Activated naive CD4-positive, alpha-beta T cell treated with anti-CD3 and anti-CD28 coated beads, Interleukin-2, amount 50 U/mL, for 24 hours (primary cell): ENCODE measurements around the gene NECAB3.
"Not testable (repeated sequence)": the region's sequence is repeated elsewhere in the genome, so short reads cannot be mapped to it uniquely, and the experiment has no call there.

Source experiments
- H3K27ac Mint-ChIP-seq: one replicate; pipeline ENCODE4 v1.8.0; 2021; ENCODE audit warnings: mild to moderate bottlenecking, mixed read lengths
- H3K27me3 Mint-ChIP-seq: one replicate; pipeline ENCODE4 v1.8.0; 2021; ENCODE audit warnings: mixed read lengths
- H3K36me3 Mint-ChIP-seq: one replicate; pipeline ENCODE4 v1.8.0; 2021; ENCODE audit warnings: mixed read lengths
- H3K4me1 Mint-ChIP-seq: one replicate; pipeline ENCODE4 v1.8.0; 2021; ENCODE audit warnings: mixed read lengths
- H3K4me3 Mint-ChIP-seq: one replicate; pipeline ENCODE4 v1.8.0; 2021; ENCODE audit warnings: mild to moderate bottlenecking, mixed read lengths
- H3K9me3 Mint-ChIP-seq: one replicate; pipeline ENCODE4 v1.8.0; 2021; ENCODE audit warnings: mixed read lengths

The NECAB3 gene

DNA sequence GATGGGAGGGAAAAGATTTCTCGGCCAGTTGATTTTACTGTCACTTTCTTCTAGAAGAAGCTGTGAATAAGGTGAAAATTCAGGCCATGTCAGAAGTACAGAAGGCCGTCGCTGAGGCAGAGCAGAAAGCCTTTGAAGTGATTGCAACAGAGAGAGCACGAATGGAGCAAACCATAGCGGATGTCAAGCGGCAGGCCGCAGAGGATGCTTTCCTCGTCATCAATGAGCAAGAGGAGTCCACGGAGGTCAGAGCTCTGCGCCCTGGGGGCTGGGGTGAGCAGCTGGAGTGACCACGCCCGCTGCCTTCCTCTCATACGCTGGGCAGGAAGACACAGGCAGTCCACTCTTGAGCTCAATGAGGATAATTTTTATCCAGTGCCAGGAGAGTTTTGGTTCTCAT, 33.9 kb downstream of the NECAB3 start:
- Mint-ChIP-seq H3K9me3 (no peaks in the 10 kb centered on the region), H3K36me3 (peaks cover 3% of the 10 kb centered on the region), H3K27me3 (no peaks in the 10 kb centered on the region), H3K4me3 (no peak overlapping the region), H3K4me1 (no peaks in the 10 kb centered on the region), H3K27ac (no peak overlapping the region)

DNA sequence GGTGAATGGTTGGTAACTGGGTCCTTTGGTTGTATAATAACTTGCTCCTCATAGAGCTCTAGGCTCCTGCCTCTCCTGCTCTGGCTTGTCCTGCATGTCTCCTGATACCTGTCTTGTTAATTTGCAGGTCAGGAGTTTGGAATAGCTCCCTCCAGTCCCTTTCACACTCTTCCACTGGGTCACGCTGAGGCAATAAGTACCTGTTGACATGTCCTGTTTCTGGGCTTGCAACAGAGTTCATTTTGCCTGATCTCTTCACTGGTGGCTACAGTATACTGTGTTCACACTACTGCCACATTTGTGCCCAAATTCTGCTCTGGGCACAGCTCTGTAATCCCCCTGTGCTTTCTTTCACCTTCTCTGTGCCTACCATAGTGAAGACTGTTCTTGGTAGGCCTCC, 37.5 kb downstream of the NECAB3 start:
- peak overlapping the region; percentile 19 for H3K27ac Mint-ChIP-seq
- H3K9me3 Mint-ChIP-seq: no peaks in the 10 kb centered on the region
- H3K27me3 Mint-ChIP-seq: no peaks in the 10 kb centered on the region
- H3K4me1 Mint-ChIP-seq: peaks cover 3% of the 10 kb centered on the region
- H3K36me3 Mint-ChIP-seq: peaks cover 1% of the 10 kb centered on the region
- no peak overlapping the region for H3K4me3 Mint-ChIP-seq

DNA sequence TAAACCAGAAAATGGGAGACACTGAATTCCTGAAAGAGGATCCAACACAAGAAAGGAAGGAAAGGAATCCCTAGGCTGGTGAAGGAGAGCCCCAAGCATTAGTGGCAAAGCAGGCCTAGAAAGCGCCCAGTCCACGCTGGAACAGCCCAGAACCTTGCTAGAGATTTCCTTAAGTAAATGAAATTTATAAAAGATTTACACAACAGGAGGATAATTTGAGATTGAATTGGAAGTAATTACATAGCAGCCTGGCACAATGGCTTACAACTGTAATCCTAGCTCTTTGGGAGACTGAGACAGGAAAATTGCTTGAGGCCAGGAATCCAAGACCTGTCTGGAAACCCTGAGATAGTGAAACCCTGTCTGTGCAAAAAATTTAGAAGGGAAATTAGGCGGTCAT, 38.9 kb downstream of the NECAB3 start:
- Mint-ChIP-seq H3K9me3 (no peaks in the 10 kb centered on the region), H3K27me3 (no peaks in the 10 kb centered on the region), H3K4me3 (no peak overlapping the region), H3K36me3 (peaks cover 1% of the 10 kb centered on the region), H3K4me1 (peaks cover 3% of the 10 kb centered on the region), H3K27ac (no peak overlapping the region)

DNA sequence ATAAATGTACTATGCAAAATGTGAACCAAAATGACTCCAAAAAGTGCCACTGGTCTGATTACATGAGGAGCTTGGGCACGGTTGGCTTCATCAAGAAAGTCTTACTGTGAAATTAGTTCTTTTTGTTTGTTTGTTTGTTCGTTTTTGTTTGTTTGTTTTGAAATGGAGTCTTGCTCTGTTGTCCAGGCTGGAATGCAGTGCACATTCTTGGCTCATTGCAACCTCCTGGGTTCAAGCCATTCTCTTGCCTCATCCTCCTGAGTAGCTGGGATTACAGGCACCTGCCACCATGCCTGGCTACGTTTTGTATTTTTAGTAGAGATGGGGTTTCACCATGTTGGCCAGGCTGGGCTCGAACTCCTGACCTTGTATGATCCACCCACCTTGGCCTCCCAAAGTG, 42.3 kb downstream of the NECAB3 start:
- H3K27me3 Mint-ChIP-seq, H3K27ac Mint-ChIP-seq, H3K9me3 Mint-ChIP-seq, H3K4me3 Mint-ChIP-seq, H3K4me1 Mint-ChIP-seq, H3K36me3 Mint-ChIP-seq: not testable (repeated sequence)

DNA sequence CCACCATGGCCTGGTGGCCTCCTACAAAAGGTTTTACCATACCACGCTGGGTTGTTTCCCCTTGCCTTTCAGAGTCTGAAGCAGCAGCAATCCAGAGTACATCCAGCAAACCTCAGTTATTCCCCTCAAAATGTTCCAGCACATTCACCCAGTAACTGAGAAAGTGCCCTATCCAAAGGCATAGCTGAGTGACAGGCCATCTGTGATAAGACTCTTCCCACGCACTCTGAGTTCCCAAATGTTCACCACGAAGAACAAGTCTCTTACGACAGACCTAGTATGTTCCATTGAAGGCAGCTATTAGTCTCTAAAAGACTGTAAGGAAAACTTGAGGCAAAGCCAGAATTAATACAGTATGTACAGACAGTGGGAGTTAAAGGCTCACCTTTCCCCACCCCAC, 43.7 kb downstream of the NECAB3 start:
- Mint-ChIP-seq H3K27me3 (no peaks in the 10 kb centered on the region), H3K9me3 (no peaks in the 10 kb centered on the region), H3K4me1 (peaks cover 3% of the 10 kb centered on the region), H3K4me3 (no peak overlapping the region), H3K36me3 (peaks cover 10% of the 10 kb centered on the region), H3K27ac (no peak overlapping the region)

DNA sequence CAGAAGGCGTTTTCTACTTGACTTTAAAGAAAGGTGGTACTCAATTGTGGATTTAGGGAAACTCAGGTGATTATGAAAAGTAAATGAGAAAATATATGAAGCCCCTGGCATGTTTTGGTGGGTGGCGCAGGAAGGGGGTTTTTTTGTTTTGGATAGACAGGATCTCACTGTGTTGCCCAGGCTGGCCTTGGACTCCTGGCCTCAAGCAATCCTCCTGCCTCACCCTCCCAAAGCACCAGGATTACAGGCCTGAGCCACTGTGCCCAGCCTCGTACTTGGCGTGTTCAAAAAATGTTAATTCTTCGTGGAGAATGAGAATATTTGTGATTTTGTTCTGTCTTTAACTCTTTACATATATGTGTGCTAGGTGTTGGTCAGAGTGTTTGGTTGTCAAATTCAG, 44.2 kb downstream of the NECAB3 start:
- H3K4me1 Mint-ChIP-seq: peaks cover 4% of the 10 kb centered on the region
- no peak overlapping the region for H3K4me3 Mint-ChIP-seq
- no peak overlapping the region for H3K27ac Mint-ChIP-seq
- peaks cover 12% of the 10 kb centered on the region for H3K36me3 Mint-ChIP-seq
- H3K9me3 Mint-ChIP-seq: no peaks in the 10 kb centered on the region
- H3K27me3 Mint-ChIP-seq: no peaks in the 10 kb centered on the region

DNA sequence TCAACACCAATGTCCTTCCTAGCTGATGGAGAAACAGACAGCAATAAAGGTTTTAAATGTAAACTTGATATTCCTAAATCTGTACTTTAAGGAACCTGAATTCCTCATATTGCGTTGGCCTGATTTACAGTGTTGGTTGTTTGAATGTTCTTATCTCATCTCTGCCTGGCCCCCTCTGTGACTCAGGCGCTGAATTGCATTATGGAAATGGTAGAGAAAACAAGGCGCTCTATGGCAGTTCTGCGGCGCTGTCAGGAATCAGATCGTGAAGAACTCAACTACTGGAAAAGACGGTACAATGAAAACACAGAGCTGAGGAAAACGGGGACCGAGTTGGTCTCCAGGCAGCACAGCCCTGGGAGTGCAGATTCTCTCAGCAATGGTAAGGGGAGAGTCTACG, 44.7 kb downstream of the NECAB3 start:
- peaks cover 12% of the 10 kb centered on the region for H3K36me3 Mint-ChIP-seq
- H3K27me3 Mint-ChIP-seq: no peaks in the 10 kb centered on the region
- no peak overlapping the region for H3K4me3 Mint-ChIP-seq
- no peaks in the 10 kb centered on the region for H3K9me3 Mint-ChIP-seq
- H3K4me1 Mint-ChIP-seq: peaks cover 8% of the 10 kb centered on the region
- H3K27ac Mint-ChIP-seq: peak overlapping the region; percentile 57

DNA sequence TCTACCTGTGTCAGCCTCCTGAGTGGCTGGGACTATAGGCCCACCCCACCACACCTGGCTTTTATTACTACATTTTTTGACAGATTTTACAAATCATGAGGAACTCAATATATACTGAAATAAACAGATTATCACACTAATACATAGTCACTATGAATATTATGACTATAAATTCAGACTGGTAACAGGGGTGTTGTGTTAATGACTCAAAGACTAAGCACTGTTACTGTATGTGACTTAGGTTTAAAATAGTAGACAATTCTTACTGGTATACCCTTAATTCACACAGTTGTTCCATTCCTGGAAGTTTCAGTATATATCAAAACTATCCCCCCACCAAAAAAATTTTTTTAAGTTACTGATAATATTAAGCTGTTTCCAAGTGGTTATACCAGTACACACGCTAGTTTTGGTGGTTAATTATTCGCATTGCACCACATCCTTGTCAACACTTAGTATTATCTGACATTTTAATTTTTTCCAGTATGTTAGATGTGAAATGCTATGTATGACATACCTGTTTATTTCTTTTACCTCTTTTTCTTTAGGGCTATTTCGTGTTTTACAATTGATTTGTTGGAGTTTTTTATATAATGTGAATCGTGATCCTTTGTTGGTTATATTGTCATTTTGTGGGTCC, 46.5 kb downstream of the NECAB3 start:
- H3K4me1 Mint-ChIP-seq: peaks cover 13% of the 10 kb centered on the region
- H3K27ac Mint-ChIP-seq: no peak overlapping the region
- H3K27me3 Mint-ChIP-seq: no peaks in the 10 kb centered on the region
- peaks cover 18% of the 10 kb centered on the region for H3K36me3 Mint-ChIP-seq
- H3K4me3 Mint-ChIP-seq: no peak overlapping the region
- no peaks in the 10 kb centered on the region for H3K9me3 Mint-ChIP-seq

DNA sequence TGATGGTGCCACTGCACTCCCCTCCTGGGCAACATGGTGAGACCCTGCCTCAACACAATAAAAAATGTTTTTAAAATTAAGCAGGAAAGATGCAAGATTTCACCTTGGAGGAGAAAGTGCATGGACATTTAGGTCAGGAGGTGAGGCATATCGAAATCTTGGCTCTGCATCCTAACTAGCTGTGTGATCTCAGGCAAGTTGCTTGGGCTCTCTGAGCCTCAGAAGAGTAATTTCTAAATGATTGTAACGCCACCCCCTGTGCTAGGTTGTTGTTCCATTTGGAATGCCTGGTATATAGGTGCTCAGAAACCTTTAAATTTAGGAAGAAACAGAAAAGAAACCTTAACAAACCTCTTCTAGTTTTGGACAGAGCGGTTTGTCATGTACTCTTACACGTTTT, 48.0 kb downstream of the NECAB3 start:
- Mint-ChIP-seq H3K4me3 (no peak overlapping the region), H3K27ac (no peak overlapping the region), H3K36me3 (peaks cover 18% of the 10 kb centered on the region), H3K4me1 (peaks cover 13% of the 10 kb centered on the region), H3K27me3 (no peaks in the 10 kb centered on the region), H3K9me3 (no peaks in the 10 kb centered on the region)

DNA sequence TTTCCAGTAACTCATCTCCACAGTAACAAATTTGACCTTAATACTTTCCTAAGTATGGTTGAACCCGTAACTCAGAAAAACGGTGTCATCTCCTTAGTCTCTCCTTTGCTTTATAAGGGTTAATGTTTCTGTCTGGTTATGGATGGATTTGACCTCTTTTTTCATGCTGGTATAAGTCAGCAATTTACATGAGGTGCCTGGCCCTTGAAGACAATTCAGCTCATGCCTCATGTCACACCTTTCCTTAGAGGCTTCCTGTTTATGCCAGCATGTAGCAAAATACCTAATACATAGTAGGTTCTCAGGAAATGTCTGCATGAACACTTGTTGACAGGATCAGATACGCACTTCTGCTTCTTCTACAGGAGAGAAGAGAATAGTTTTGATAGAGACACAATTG, 49.8 kb downstream of the NECAB3 start:
- H3K36me3 Mint-ChIP-seq: peaks cover 18% of the 10 kb centered on the region
- H3K4me1 Mint-ChIP-seq: peaks cover 17% of the 10 kb centered on the region
- no peaks in the 10 kb centered on the region for H3K9me3 Mint-ChIP-seq
- H3K27me3 Mint-ChIP-seq: no peaks in the 10 kb centered on the region
- peak overlapping the region; percentile 52 for H3K27ac Mint-ChIP-seq
- no peak overlapping the region for H3K4me3 Mint-ChIP-seq

DNA sequence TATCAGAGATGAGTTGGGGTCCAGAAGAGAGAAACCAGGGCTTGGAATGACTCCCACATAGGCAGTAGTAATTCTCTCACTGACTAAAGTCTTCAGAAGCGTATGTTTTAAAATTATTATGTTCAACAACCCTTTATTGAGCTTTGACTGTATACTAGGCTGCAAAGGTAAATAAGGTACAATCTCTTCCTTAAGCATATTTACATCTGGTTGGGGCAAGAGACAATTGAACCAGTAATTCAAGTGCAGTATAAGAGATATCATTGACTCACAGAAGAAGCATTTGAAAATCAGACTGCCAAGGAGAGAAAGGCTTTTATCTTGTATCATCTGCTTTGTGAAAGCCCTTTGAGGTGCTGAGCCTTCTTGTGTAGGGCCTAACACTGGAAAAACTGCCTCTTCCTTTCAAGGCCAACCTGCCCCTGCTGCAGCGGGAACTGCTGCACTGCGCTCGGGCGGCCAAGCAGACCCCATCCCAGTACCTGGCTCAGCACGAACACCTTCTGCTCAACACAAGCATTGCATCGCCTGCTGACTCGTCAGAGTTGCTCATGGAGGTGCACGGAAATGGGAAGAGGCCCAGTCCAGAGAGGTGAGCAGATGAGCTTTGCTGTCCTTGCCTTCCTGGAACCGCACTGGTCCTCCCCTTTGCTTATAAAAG, 51.4 kb downstream of the NECAB3 start:
- H3K27ac Mint-ChIP-seq: no peak overlapping the region
- H3K27me3 Mint-ChIP-seq: no peaks in the 10 kb centered on the region
- H3K4me3 Mint-ChIP-seq: no peak overlapping the region
- no peaks in the 10 kb centered on the region for H3K9me3 Mint-ChIP-seq
- H3K36me3 Mint-ChIP-seq: peaks cover 11% of the 10 kb centered on the region
- H3K4me1 Mint-ChIP-seq: peaks cover 17% of the 10 kb centered on the region

DNA sequence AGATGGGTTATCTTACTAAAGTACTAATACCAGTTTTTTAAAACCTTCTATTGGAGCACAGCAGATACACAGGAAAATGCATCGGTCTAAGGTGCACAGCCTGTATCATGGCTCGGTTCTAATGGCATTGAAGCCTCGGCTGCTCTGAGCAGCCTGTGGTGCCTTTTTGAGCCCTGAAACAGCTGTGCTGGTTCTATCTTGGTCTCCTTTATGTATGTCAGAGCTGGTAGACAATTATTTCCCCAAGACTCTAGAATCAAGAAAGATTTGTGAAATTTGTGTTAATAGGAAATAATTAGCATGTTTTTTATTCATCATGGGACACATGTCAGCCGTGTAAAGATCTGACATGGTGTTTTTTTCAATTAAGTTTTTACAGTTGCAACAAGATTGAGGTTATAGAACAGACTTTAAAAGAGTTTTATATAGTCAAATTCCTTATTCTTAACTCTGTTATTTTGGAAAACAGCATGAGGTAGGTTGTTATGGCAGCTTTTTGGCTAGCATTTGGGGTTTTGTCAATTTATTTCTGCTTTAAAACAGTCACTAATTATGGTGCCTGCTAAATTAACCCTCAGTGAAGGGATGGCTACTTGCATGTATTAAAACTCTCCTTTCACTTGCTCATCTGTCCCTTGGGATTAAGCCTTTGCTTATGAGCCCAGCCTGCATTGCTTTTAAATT, 52.4 kb downstream of the NECAB3 start:
- Mint-ChIP-seq H3K9me3 (no peaks in the 10 kb centered on the region), H3K27ac (no peak overlapping the region), H3K36me3 (peaks cover 14% of the 10 kb centered on the region)

DNA sequence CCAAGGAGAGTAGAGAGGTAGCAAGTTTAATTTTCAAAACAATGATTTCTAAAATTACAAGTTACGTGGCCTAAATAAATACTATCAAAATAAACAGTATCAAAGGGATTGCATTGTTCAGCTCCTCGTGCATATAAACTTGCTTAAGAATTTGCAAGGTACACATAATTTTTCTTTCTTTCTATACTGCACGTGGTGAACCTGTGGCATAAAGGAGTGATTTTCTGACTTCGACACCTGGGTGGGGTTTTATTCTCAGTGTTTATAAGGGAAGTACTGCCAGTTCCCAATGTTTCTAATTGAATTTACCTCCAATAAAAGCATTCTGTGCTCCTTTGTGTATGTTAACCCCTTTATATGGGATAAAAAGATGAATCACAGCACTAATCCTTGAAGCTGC, 62.2 kb downstream of the NECAB3 start:
- no peaks in the 10 kb centered on the region for H3K4me1 Mint-ChIP-seq
- H3K36me3 Mint-ChIP-seq: peaks cover 11% of the 10 kb centered on the region
- no peaks in the 10 kb centered on the region for H3K27me3 Mint-ChIP-seq
- peak overlapping the region; percentile 59 for H3K27ac Mint-ChIP-seq
- H3K4me3 Mint-ChIP-seq: no peak overlapping the region
- no peaks in the 10 kb centered on the region for H3K9me3 Mint-ChIP-seq

More for the DNA sequence above, 52.4 kb downstream of the NECAB3 start:
- no peak overlapping the region for H3K4me3 Mint-ChIP-seq
- peaks cover 17% of the 10 kb centered on the region for H3K4me1 Mint-ChIP-seq
- no peaks in the 10 kb centered on the region for H3K27me3 Mint-ChIP-seq

DNA sequence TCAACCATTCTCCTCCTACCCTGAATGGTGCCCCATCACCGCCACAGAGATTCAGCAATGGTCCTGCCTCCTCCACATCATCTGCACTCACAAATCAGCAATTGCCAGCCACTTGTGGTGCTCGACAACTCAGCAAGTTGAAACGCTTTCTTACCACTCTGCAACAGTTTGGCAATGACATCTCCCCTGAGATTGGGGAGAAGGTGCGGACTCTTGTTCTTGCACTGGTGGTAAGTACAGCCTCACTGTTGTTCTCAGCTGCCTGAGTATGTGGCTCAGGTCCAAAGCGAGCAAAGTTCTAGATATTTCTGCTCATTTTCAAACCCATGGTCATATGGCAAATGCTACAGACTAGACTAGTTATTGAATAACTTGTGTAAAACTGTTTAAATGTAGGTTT, 63.1 kb downstream of the NECAB3 start:
- H3K9me3 Mint-ChIP-seq: no peaks in the 10 kb centered on the region
- no peaks in the 10 kb centered on the region for H3K4me1 Mint-ChIP-seq
- H3K4me3 Mint-ChIP-seq: no peak overlapping the region
- H3K27ac Mint-ChIP-seq: no peak overlapping the region
- H3K36me3 Mint-ChIP-seq: peaks cover 11% of the 10 kb centered on the region
- no peaks in the 10 kb centered on the region for H3K27me3 Mint-ChIP-seq

DNA sequence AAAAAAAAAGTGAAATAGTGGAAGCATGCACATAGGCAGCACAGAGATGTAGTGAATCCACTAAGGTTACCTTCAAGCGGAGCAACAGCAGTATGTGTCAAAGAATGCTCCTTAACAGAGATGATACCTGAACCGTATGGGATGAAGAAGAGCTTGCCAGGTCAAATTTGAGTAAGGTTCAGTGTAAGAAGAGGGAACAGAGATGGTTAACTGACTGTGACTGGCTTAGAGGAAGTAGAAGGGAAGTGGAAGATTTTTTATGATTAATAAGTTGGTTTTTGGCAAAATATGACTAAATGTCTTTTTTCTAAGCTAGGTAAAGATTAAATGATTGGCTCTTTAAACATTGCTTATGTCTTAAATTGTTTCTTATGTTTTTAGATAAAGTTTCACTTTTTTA, 64.7 kb downstream of the NECAB3 start:
- Mint-ChIP-seq H3K36me3 (peaks cover 10% of the 10 kb centered on the region), H3K27ac (no peak overlapping the region), H3K4me3 (no peak overlapping the region), H3K27me3 (no peaks in the 10 kb centered on the region), H3K4me1 (no peaks in the 10 kb centered on the region), H3K9me3 (no peaks in the 10 kb centered on the region)
